Gastroesophageal sphincter (tissue), 3 donors: ENCODE results near the gene KRTAP9-2.
"Not testable (repeated sequence)": the region's sequence is repeated elsewhere in the genome, so short reads cannot be mapped to it uniquely, and the experiment has no call there.

ENCODE experiments used
- EP300 ChIP-seq: sonication (generic); formaldehyde crosslinking; IDR thresholded peaks from one replicate; pipeline ENCODE4 v1.6.1; 2017; ENCODE audit warnings: antibody characterized with exemption, mild to moderate bottlenecking
- POLR2A ChIP-seq, 2 donors: fragments of 450-650 bp; IDR thresholded peaks; one replicate each; pipeline ENCODE4 v1.6.1; 2017; ENCODE audit warnings: antibody characterized with exemption in 2 of 2, mild to moderate bottlenecking in 2 of 2, moderate library complexity in 1 of 2
- TF ChIP-seq, protein P1 (sequence below), 4 experiments: fragments of 200-600 bp in 2 of 4; fragments of 450-650 bp in 2 of 4; sonication (generic) in 1 of 4; IDR thresholded peaks; one replicate each; pipeline ENCODE4 v1.5.1; 2017 to 2019; ENCODE audit warnings: antibody characterized with exemption in 4 of 4, mild to moderate bottlenecking in 2 of 4, moderate library complexity in 2 of 4

DNA sequence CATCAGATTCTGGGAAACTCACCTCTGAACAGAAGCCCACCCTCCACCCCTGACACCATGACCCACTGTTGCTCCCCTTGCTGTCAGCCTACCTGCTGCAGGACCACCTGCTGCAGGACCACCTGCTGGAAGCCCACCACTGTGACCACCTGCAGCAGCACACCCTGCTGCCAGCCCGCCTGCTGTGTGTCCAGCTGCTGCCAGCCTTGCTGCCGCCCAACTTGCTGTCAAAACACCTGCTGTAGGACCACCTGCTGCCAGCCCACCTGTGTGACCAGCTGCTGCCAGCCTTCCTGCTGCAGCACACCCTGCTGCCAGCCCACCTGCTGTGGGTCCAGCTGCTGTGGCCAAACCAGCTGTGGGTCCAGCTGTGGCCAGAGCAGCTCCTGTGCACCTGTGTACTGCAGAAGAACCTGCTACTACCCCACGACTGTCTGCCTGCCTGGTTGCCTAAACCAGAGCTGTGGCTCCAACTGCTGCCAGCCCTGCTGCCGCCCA lies at the start of gene KRTAP9-2:
- TF ChIP-seq POLR2A (IDR thresholded peaks at IDR 0.05); EP300: not testable (repeated sequence)
- TF ChIP-seq, protein P1, sequence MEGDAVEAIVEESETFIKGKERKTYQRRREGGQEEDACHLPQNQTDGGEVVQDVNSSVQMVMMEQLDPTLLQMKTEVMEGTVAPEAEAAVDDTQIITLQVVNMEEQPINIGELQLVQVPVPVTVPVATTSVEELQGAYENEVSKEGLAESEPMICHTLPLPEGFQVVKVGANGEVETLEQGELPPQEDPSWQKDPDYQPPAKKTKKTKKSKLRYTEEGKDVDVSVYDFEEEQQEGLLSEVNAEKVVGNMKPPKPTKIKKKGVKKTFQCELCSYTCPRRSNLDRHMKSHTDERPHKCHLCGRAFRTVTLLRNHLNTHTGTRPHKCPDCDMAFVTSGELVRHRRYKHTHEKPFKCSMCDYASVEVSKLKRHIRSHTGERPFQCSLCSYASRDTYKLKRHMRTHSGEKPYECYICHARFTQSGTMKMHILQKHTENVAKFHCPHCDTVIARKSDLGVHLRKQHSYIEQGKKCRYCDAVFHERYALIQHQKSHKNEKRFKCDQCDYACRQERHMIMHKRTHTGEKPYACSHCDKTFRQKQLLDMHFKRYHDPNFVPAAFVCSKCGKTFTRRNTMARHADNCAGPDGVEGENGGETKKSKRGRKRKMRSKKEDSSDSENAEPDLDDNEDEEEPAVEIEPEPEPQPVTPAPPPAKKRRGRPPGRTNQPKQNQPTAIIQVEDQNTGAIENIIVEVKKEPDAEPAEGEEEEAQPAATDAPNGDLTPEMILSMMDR (IDR thresholded peaks at IDR 0.05): not testable (repeated sequence)
